Measurements from ENCODE around the gene SLC4A4.

GRCh38 chr4:71541541-71541940 is 202.7 kb downstream of the SLC4A4 start:
- TF ChIP-seq, protein P1, sequence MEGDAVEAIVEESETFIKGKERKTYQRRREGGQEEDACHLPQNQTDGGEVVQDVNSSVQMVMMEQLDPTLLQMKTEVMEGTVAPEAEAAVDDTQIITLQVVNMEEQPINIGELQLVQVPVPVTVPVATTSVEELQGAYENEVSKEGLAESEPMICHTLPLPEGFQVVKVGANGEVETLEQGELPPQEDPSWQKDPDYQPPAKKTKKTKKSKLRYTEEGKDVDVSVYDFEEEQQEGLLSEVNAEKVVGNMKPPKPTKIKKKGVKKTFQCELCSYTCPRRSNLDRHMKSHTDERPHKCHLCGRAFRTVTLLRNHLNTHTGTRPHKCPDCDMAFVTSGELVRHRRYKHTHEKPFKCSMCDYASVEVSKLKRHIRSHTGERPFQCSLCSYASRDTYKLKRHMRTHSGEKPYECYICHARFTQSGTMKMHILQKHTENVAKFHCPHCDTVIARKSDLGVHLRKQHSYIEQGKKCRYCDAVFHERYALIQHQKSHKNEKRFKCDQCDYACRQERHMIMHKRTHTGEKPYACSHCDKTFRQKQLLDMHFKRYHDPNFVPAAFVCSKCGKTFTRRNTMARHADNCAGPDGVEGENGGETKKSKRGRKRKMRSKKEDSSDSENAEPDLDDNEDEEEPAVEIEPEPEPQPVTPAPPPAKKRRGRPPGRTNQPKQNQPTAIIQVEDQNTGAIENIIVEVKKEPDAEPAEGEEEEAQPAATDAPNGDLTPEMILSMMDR (IDR thresholded peaks at IDR 0.05; ENCODE audit: low read depth, low read length, poor library complexity, severe bottlenecking), result no peak
- TF ChIP-seq EZH2phosphoT487 (IDR thresholded peaks at IDR 0.05; ENCODE audit: borderline replicate concordance, low read length), result no peak
